Femur (tissue), 1 donor: ENCODE results near the gene SEC14L2.
"Not testable (repeated sequence)": the region's sequence is repeated elsewhere in the genome, so short reads cannot be mapped to it uniquely, and the experiment has no call there.

Source experiments
- DNase-seq: peaks from one replicate; pipeline ENCODE4 v3.0.0-alpha.2; 2017

The SEC14L2 gene

DNA sequence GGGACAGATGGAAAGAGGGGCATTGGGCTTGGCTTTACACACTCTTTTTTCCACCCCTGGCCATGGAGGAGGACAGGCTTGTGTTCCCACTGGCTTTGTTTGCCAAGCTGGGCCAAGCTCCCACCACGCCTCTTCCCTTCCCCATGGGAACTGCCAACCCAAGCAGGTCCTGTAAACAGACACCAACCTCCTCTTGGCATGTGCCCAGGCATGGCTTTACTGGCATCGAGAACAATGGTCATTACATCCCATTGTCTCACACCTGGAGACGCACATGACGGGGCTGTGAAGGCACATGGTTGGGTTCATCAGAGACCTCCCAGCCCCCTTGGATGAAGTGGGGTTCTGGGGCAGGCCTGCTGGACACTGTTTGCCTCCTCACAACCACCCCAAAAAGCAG lies 63.3 kb downstream of the SEC14L2 start:
- no peak for DNase-seq

DNA sequence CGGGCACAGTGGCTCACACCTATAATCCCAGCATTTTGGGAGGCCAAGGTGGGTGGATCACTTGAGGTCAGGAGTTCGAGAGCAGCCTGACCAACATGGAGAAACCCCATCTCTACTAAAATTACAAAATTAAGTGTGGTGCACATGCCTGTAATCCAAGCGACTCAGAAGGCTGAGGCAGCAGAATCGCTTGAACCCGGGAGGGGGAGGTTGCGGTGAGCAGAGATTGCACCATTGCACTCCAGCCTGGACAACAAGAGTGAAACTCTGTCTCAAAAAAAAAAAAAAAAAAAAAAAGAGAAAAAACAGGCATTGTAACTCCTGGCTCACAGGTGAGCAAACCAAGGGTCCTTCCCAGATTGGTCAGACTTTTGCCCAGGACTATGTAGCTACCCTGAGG lies 63.7 kb downstream of the SEC14L2 start:
- DNase-seq: not testable (repeated sequence)

DNA sequence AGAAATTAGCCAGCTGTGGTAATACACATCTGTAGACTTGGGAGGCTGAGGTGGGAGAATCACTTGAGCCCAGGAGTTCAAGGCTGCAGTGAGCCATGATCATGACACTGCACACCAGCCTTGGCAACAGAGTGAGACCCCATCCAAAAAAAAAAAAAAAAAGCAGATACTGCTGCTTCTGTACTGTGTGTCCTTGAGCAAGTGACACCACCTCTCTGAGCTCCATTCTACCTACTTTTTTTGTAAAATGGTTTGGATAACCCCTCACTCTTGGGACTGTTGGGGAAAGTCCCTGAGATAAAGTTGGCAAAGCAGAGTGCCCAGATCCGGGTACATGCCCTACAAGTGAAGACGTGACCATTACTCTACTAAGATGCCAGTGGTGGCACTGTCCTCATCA lies 72.3 kb downstream of the SEC14L2 start:
- no peak for DNase-seq

DNA sequence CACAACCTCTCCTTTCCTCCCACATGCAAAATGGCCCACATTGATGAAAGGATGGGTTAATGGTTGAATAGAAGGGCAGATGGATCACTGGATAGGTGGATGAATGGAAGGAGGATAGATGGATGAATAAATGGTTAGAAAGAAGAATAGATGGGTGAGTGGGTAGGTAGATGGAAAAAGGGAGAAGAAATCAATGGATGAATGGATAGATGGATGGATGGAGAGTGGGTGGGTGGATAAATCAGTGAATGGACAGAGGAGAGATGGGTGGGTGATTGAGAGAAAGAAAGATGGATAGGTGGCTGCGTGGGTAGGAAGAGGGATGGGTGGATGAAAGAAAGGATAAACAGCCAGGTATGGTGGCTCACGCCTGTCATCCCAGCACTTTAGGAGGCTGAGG lies 73.8 kb downstream of the SEC14L2 start:
- DNase-seq: no peak

DNA sequence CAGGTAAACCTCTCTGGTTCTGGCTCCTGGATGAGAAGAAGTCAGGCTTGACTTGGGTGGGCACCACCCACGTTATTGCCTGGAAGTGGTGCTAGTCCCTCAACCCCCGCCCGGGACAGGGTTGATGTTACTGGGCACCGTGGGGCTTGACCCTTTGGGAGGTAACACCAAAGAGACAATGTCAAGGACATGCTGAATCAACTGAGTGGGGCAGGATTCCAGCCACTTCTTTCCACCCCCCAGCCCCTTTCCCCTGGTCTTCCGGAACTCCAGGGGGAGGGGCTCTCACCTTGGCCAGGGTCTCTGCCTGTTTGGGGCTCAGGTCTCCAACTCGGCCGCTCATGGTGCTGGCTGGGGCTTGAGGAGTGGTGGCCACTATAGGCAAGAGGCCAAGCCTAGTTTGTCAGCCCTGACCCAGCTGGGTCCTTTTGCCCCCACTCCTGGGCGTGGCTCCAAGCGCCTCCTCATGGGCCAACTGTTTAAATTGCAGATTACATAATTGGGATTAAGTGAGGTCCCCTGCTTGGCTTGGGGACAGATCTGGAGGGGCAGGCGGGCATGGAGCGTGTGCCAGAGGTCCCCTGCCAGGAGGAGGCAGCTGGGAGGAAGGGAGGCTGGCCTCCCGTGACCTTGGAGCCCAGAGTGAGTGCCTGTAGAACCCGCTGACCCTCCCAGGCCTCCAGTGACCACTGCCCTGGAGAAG lies 74.9 kb downstream of the SEC14L2 start, which contains the start of gene SEC14L3:
TSS of gene SEC14L3 (minus strand) at position 402 of the 703 bp plus-strand sequence. CDS start at position 343, 59 bp downstream.
- no peak for DNase-seq

DNA sequence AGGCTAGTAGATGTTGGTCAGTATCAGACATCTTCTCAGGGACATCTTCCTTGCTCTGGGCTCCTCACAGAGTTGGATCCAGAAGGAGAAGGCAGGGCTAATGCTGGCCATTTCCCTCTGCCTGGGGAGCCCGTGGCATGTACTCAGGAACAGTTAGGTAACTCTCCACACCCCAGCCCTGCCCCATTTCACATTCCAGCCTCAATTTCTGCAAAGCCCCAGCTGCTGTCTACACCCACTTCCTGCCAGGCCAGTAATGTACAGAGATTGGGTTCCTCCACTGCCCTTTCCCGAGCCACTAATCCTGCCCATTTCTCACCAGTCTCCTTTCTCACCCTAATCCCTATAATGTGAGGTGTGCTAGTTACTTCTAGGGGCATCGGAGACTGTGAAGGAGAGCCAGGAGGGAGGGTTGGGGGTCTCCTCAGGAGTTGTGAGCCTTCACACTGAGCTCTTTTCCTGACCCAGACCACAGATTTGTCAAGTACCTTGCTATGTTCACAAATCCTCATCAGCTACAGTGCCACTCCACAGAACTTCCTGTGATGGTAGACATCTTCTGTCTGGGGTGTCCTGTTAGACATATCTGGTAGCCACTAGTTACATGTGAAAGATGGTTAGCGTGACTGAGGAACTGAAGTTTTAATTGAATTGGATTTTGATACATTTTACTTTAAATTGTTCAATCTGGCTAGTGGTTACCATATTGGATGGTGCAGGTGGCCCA lies 76.3 kb downstream of the SEC14L2 start:
- no peak for DNase-seq

DNA sequence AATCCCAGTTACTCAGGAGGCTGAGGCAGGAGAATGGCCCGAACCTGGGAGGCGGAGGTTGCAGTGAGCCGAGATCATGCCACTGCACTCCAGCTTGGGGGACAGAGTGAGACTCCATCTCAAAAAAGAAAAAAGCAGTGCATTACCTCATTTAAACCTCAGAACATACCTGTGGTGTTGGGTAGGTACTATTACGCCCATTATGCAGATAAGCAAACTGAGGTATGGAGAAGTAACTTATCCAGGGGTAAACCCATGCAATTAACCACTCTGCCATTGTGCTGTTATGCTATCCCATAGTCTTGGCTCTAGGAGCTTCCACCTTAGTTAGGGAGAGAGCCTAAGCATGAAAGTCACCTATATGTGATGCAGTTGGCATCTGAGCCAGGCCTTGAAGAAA lies 77.3 kb downstream of the SEC14L2 start:
- no peak for DNase-seq
